Thyroid gland (tissue), 4 donors: ENCODE measurements around the gene FPR2. TPM values are rescaled to one million over a fixed set of nuclear protein-coding genes. Genes with fewer than 3 reads are reported as not detected.

Source experiments
- DNase-seq, 2 donors: peaks; one replicate each; pipeline ENCODE4 v3.0.0-alpha.2; 2019
- H3K27ac ChIP-seq, 3 donors: fragments of 200-600 bp; sonication (generic); 1 replicate in 2 of 3; 2 replicates in 1 of 3; pipeline ENCODE4 v1.5.1; 2016 to 2019; ENCODE audit warnings: mild to moderate bottlenecking in 1 of 3, moderate library complexity in 1 of 3
- H3K27me3 ChIP-seq: fragments of 200-600 bp; sonication (generic); one replicate; pipeline ENCODE4 v1.5.1; 2019
- H3K36me3 ChIP-seq, 2 donors: fragments of 200-600 bp; sonication (generic); one replicate each; pipeline ENCODE4 v1.5.1; 2016 to 2019
- H3K4me1 ChIP-seq, 2 donors: fragments of 200-600 bp; sonication (generic); one replicate each; pipeline ENCODE4 v1.5.1; 2017 to 2019
- H3K4me3 ChIP-seq, 3 donors: fragments of 200-600 bp; sonication (generic); replicated peaks in 1 of 3; 1 replicate in 2 of 3; 2 replicates in 1 of 3; pipeline ENCODE4 v1.5.1; 2016; ENCODE audit warnings: mild to moderate bottlenecking in 1 of 3
- H3K9me3 ChIP-seq: fragments of 200-600 bp; sonication (generic); one replicate; pipeline ENCODE4 v1.5.1; 2017
- POLR2A ChIP-seq, 2 donors: fragments of 450-650 bp; IDR thresholded peaks; one replicate each; pipeline ENCODE4 v1.6.1; 2017; ENCODE audit warnings: antibody characterized with exemption in 2 of 2, mild to moderate bottlenecking in 2 of 2, moderate library complexity in 1 of 2
- WGBS, 2 donors: methylation state at CpG; one replicate each; pipeline ENCODE4 v1.1.5; 2017; 5-methylcytosine and 5-hydroxymethylcytosine counted together
- intact Hi-C: fragments of 100-400 bp; cut with DNase I; formaldehyde crosslinking; loops from one replicate; pipeline ENCODE4 v1.15.1; 2023
- total RNA-seq, 4 donors: library from RNA; depleted of rRNA; stranded (reverse); fragments of >200 nt; gene quantifications; one replicate each; pipeline ENCODE4 v1.2.3, GENCODE V29; 2016
- TF ChIP-seq, protein P1 (sequence below), 6 experiments: fragments of 200-600 bp in 3 of 6; fragments of 450-650 bp in 3 of 6; sonication (generic) in 3 of 6; IDR thresholded peaks; one replicate each; pipeline ENCODE4 v1.5.1; 2016 to 2019; ENCODE audit warnings: antibody characterized with exemption in 6 of 6, mild to moderate bottlenecking in 2 of 6, inconsistent platforms in 1 of 6, moderate library complexity in 1 of 6

Gene FPR2
- total RNA-seq, 4 donors from 2014 or later: 0.11 to 0.94 (median 0.39) TPM; not detected in 1

DNA sequence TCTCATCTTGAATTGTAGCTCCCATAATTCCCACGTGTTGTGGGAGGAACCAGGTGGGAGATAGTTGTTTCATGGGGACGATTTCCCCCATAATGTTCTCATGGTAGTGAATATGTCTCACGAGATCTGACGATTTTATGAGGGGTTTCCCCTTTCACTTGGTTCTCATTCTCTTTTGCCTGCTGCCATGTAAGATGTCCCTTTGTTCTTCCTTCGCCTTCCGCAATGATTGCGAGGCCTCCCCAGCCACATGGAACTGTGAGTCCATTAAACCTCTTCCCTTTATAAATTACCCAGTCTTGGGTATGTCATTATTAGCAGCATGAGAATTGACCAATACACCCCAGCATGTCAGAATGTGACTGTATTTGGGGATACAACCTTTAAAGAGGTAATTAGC lies 5.4 kb upstream of the FPR2 start:
- intact Hi-C loops: no loop called here
- WGBS, 2 donors: 88 to 89% methylated on average over 7 of the region's 7 CpGs

DNA sequence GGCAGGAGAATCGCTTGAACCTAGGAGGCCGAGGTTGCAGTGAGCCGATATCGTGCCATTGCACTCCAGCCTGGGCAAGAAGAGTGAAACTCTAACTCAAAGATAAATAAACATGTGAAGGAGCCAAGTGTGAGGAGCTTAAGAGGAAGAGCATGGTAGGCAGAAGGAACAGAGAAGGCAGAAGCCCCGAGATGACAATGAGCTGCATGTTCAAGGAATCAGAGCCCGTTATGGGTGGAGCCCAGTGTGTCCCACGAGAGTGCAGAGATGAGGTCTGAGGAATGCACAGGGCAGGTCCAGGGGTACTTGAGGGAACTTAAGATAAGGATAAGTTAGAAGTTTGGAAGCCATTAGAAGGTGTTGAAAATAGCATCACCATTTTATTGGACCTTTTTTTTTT lies 716 bp downstream of the FPR2 start:
- TF ChIP-seq, protein P1, sequence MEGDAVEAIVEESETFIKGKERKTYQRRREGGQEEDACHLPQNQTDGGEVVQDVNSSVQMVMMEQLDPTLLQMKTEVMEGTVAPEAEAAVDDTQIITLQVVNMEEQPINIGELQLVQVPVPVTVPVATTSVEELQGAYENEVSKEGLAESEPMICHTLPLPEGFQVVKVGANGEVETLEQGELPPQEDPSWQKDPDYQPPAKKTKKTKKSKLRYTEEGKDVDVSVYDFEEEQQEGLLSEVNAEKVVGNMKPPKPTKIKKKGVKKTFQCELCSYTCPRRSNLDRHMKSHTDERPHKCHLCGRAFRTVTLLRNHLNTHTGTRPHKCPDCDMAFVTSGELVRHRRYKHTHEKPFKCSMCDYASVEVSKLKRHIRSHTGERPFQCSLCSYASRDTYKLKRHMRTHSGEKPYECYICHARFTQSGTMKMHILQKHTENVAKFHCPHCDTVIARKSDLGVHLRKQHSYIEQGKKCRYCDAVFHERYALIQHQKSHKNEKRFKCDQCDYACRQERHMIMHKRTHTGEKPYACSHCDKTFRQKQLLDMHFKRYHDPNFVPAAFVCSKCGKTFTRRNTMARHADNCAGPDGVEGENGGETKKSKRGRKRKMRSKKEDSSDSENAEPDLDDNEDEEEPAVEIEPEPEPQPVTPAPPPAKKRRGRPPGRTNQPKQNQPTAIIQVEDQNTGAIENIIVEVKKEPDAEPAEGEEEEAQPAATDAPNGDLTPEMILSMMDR (IDR thresholded peaks at IDR 0.05): no peak
- TF ChIP-seq POLR2A (IDR thresholded peaks at IDR 0.05): no peak

More for the DNA sequence above, 5.4 kb upstream of the FPR2 start:
- DNase-seq: no peak
- Histone ChIP-seq H3K27ac (no peak overlapping the region), H3K4me1 (no peaks in the 10 kb centered on the region), H3K36me3 (no peaks in the 10 kb centered on the region), H3K27me3 (no peaks in the 10 kb centered on the region), H3K9me3 (no peaks in the 10 kb centered on the region), H3K4me3 (no peak overlapping the region)
- no peak for TF ChIP-seq POLR2A (IDR thresholded peaks at IDR 0.05)
- TF ChIP-seq, protein P1 (IDR thresholded peaks at IDR 0.05): no peak

DNA sequence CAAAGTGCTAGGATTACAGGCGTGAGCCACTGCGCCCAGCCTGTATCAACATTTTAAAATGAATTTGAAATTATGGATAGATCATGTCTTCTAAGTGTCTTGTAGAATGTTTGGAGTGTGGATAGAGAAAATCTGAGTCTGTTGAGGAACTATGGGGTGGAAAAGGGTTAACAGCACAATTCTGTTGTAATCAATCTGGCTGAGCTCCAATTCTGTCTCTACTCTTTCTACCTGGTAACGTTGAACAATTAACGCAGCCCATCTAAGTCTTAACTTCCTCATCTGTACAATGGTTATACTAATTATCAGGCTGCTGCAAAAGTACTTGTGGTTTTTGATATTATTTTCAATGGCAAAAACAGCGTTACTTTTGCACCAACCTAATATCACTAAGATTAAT lies 4.1 kb downstream of the FPR2 start:
- no peaks in the 10 kb centered on the region for H3K27me3 ChIP-seq
- 45 to 63% methylated on average over 5 of the region's 5 CpGs for WGBS, 2 donors
- H3K4me1 ChIP-seq: no peaks in the 10 kb centered on the region
- no peak for TF ChIP-seq POLR2A (IDR thresholded peaks at IDR 0.05)
- TF ChIP-seq, protein P1 (IDR thresholded peaks at IDR 0.05): no peak
- no peaks in the 10 kb centered on the region for H3K36me3 ChIP-seq
- no peak for DNase-seq
- H3K9me3 ChIP-seq: no peaks in the 10 kb centered on the region
- H3K27ac ChIP-seq: no peak overlapping the region
- intact Hi-C loops: no loop called here
- no peak overlapping the region for H3K4me3 ChIP-seq

More for the DNA sequence above, 716 bp downstream of the FPR2 start:
- DNase-seq: no peak
- no peak overlapping the region for H3K27ac ChIP-seq
- 77 to 82% methylated on average over 7 of the region's 7 CpGs for WGBS, 2 donors
- H3K4me1 ChIP-seq: no peaks in the 10 kb centered on the region
- H3K36me3 ChIP-seq: no peaks in the 10 kb centered on the region
- H3K4me3 ChIP-seq: no peak overlapping the region
- no peaks in the 10 kb centered on the region for H3K27me3 ChIP-seq
- intact Hi-C loops: no loop called here
- H3K9me3 ChIP-seq: no peaks in the 10 kb centered on the region

DNA sequence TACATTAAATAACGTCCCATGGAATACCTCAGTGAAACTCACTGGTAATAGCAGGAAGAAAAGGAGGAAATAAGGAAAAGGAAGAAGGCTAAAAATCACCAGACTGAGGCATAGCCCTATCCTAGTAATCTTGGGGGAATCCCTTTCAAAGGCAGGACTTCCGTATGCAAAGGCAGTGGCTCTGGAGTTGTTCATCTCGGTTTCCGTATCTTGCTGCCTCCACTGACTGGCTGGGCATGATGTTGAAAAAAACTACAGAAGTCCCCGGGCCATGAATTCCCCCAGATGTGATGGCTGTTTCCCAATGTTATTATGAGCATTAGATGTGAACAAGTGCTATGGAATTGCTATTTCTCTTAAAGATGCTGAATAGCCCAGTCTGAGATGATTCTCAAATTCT lies 5.5 kb downstream of the FPR2 start:
- no peaks in the 10 kb centered on the region for H3K4me1 ChIP-seq
- intact Hi-C loops: no loop called here
- TF ChIP-seq POLR2A (IDR thresholded peaks at IDR 0.05): no peak
- TF ChIP-seq, protein P1 (IDR thresholded peaks at IDR 0.05): no peak
- WGBS, 2 donors: 66 to 67% methylated on average over 5 of the region's 5 CpGs
- no peaks in the 10 kb centered on the region for H3K36me3 ChIP-seq
- no peak overlapping the region for H3K27ac ChIP-seq
- H3K4me3 ChIP-seq: no peak overlapping the region
- no peak for DNase-seq
- H3K9me3 ChIP-seq: no peaks in the 10 kb centered on the region
- no peaks in the 10 kb centered on the region for H3K27me3 ChIP-seq

DNA sequence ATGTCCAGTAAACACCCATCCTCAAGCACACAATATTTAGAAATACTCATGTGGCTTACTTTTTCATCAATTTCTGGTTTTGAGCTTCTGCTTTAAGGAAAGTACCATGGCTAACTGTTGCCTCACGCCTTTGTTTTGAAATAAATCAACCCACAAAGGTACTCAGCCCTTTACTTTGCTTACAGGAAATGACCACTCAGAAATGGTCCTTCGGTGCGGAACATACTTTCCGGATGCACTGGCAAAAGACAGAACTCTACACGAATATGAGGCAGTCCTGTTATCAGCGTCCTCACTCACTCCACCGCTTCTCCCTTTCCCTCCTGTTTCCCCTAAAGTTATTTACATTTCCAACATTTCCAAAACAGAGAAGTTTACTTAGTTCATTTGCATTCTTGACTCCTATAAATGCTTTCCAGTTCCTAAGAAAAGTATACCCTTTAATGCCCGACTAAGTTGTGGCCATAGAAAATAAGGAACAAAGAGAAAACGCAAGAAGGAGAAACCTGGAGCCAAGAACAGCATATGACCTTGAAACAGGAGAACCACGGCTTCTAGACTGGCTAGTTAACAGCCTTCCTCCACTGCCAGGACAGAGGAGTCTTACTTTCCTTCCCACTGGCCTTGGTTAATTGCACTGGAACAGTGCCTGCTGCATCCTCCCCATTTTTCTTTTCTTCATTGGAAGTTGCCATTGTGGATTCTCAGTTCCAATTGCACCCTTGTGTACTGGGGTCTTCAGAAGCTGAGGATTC lies 10.6 kb downstream of the FPR2 start:
- TF ChIP-seq POLR2A (IDR thresholded peaks at IDR 0.05): no peak
- TF ChIP-seq, protein P1 (IDR thresholded peaks at IDR 0.05): no peak
- intact Hi-C loops: no loop called here
- H3K4me3 ChIP-seq: no peak overlapping the region
- H3K27ac ChIP-seq: no peak overlapping the region
- no peak for DNase-seq
- H3K27me3 ChIP-seq: no peaks in the 10 kb centered on the region
- H3K9me3 ChIP-seq: no peaks in the 10 kb centered on the region
- no peaks in the 10 kb centered on the region for H3K36me3 ChIP-seq
- no peaks in the 10 kb centered on the region for H3K4me1 ChIP-seq
- WGBS, 2 donors: 43 to 47% methylated on average over 10 of the region's 10 CpGs
